HG02763 (cell line): ENCODE measurements around the gene CDK2AP2.
"Not testable (repeated sequence)": the region's sequence is repeated elsewhere in the genome, so short reads cannot be mapped to it uniquely, and the experiment has no call there.

Source experiments
- ATAC-seq: cut with Tn5 transposase; IDR thresholded peaks from one replicate; pipeline ENCODE4 v1.9.1; 2021; ENCODE audit warnings: mild to moderate bottlenecking, moderate library complexity; ENCODE audit not compliant: unreplicated experiment

The CDK2AP2 gene

GRCh38 chr11:67524480-67524808, 16.5 kb upstream of the CDK2AP2 start:
- no peak for ATAC-seq

GRCh38 chr11:67523556-67524479, 15.9 kb upstream of the CDK2AP2 start:
- no peak for ATAC-seq

DNA sequence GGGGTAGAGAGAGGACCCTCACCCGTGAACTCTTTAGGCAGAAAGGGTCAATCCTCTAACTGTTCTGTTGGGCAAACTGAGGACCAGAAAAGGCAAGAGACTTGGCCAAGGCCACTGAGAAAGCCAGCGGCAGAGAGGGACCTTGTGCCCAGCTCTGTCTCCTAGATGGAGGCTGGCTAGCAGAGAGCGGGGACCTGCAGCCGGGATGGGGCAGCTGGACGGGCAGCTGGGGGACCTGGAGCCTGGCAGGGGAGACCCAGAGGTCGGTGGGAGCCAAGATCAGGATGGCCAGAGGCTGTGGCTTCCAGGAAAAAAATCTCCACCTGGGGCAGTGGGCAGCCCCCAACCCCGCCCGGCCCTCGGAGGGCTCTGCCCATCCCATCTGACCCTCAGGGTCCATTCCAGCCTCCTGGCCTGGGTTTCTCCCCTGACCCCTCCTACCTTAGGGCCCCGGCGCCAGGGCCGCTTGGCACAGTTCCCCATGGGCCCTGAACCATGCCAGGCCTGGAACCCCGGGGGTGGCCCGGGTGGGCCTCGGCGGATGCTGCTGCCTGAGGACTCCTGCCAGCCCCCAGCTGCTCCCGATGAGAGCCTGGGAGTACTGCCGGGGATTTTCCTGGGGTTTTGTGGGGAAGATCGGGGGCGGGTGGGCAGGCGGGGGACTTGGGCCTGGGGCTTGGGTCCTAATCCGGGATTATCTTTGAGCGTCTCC, 15.0 kb upstream of the CDK2AP2 start, which contains the start of gene CABP2:
Gene CABP2 (minus strand): TSS at position 603 of the 712 bp plus-strand sequence. CDS start 120 bp downstream, at position 483.
- no peak for ATAC-seq

GRCh38 chr11:67522338-67522737, 14.4 kb upstream of the CDK2AP2 start:
- ATAC-seq, result no peak

DNA sequence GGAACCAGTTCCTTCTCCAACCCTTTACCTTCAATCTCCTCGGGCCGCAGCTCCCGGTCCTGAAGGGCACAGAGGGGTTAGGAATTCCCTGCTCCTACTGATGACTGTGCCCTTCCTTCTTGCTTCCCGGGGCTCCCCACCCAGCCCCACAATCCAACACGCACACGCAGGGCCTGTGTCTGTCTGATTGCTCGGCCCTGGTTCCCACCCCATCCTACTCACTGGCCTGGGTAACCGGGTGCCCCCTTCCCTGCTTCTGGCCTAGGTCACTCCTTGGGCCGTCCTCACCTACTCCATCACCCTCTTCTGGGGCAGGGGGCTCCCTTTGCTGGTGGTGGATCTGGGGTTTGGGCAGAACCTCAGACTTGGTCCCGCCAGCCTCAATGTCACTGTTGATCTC, 14.0 kb upstream of the CDK2AP2 start:
- ATAC-seq, result no peak

GRCh38 chr11:67520856-67521824, 13.2 kb upstream of the CDK2AP2 start:
- ATAC-seq, result no peak

DNA sequence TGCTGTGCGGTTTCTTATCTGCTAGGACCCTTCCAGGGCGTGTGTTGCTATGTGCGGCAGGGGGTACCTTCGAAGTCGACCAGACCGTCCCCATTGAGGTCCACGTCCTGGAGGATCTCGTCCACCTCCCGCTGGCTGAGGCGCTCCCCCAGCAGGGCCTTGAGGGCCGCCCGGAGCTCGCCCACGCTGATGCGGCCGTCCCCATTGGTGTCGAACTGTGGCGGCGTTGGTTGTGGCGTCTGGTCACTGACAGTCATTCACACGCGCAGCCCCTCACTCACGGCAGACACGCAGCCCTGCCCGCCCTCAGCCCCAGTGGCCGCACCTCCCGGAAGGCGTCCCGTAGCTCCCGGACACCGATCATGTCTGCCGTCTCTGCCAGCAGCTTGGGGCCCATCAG, 11.8 kb upstream of the CDK2AP2 start:
- ATAC-seq, result no peak

GRCh38 chr11:67517784-67518552, 10.0 kb upstream of the CDK2AP2 start:
- ATAC-seq, result no peak

DNA sequence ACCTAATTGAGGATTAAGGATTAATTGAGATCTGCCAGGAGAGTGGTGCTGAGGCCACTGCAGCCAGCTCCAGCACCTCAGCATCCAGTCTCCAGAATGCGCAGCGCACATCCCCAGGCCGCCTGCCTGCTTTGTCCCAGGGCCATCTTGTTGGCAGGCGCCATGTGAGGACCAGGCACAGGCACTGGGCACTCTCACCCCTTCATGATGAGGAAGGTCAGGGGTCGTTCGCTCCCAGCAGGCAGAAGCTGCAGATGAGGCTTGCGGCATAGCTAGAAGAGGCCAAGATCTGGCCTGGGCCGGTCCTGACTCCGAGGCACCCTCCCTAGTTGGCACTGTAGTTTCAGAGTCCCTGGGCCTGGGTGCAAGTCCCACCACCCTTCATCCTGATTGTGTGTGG, 8.8 kb upstream of the CDK2AP2 start:
- no peak for ATAC-seq

DNA sequence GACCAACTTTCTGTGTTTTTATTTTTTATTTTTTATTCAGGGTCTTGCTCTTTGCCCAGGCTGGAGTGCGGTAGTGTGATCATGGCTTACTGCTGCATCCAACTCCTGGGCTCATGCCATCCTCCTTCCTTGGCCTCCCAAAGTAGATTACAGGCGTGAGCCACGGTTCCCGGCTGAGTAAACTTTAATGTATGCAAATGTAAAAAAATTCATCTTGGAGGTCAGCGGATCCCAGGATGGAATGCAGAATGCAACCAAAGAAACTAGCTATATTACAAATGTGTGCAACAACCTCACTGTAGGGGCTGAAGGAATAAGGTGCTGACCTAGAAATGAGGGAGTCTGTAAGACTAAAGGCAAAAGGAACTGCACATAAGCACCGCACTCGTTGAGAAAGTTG, 6.2 kb upstream of the CDK2AP2 start:
- ATAC-seq, result no peak

DNA sequence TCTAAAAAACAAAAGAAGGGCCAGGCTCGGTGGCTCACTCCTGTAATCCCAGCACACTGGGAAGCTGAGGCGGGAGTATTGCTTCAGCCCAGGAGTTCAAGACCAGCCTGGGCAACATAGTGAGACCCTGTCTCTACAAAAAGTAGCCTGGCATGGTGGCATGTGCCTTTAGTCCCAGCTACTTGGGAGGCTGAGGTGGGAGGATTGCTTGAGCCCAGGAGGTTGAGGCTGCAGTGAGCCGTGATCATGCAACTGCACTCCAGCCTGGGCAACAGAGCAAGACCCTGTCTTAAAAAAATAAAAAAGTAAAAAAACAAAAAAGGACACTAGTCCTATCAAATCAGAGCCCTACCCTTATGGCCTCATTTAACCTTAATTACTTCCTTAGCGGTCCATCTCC, 3.6 kb upstream of the CDK2AP2 start:
- not testable (repeated sequence) for ATAC-seq

DNA sequence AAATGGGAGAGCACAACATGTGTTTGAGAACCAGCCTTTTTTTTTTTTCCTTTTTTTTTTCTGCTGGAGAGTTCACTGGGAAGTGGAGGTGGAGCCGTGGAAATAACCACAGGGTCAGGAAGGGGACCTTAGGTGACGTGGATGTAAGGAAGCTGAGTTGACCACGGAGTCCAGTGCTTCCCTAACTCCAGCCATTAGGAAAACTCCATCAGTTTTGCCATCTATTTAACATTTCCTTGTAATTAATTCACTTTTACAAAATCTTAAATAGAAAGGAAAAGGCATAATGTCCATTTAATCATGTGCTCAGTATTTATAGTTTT, 2.0 kb upstream of the CDK2AP2 start:
- no peak for ATAC-seq

GRCh38 chr11:67508486-67509121, 642 bp upstream of the CDK2AP2 start:
- peak; percentile 40 for ATAC-seq

DNA sequence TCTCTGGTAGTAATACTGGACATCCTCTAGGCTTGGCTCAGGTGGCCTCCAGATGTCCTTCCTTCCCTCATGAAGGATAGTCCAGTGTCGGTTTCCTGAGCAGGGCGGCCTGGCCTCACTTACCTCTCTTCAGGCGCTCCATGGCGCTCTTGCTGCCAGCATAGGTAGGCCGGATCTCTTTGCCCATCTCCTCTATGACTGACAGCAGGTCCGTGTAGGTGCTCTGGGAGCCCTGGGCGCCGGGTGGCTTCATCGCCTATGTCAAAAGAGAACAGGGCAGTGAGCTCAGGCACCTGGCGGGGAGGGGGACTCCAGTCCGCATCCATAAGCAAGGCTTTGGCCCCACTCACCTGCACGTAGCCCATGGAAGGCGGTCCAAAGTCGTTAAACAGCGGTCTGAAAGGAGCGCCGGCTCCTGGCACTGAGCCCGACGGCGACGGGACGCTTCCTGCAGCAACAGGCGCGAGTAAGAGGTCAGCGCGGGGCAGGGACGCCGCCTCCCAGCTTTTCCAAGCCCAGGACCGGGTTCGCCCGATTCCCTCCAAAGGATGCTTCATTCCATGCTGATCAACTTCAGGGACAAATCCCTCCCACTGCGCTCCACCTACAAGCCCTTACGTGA, 609 bp downstream of the CDK2AP2 start:
- no peak for ATAC-seq

DNA sequence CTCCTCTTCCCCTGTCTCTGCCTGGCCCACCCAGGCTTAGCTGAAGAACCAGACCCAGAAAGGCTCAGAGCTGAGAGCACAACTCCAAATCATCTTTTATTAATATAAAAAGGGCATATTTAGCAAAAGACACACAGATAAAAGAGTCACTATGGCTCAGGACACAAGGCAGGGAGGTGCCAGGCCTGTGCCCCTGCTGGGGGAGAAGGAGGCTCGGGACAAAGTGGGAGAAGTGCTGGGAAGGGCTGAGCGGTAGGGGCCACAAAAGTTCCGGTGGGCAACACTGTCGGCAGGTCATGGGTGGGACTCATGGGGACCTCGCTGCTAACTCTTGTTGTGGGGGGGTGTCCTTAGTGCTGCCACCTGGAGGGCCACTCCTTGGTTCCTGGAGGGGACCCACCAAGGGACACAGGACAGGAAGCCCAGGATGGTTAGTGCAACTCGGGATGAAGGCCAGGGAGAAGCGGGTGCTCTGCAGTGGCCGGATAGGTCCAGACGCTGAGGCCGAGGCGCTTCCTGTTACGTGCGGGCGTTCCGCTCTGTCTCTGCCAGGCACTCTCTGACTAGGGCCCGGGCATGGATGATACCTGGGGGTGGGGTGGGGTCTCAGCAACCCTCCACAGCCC, 1.4 kb downstream of the CDK2AP2 start:
- ATAC-seq, result no peak

DNA sequence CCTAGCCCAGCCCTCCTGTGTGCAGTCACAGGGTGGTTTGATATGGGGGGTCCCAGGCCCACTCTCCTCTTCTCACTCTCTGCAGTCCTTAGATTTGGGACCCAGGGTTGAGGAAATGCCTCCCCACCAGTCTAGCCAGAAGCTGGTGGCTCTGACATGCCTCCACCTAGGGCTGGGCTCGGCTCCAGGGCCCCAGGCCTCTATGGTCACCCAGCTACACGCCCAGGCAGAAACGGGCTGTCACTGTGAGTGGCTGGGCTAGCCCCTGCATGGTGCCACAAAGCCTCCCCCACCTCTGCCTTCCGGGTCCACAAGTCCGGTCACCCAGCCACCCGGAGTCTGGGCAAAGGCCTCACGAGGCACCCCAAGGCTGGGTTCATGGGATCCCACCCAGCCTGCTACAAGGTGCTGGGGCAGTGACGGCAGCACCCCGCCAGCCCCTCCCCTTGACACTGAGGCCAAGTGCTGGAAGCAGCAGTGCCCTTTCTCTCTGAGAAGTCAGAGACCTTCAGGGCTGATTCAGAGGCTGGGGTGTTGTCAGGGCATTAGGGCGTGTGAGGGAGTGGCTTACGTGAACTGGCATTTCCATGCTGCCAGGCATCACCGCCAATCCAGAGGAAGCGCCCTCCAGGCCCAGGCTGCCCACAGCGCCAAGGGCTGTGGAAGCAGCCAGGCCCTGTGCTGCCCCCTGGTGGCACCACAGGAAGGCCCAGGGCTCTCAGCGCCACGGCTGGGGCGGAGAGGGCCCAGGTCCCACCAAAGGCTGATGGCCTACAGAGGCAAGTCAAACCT, 2.2 kb downstream of the CDK2AP2 start:
- ATAC-seq, result no peak

DNA sequence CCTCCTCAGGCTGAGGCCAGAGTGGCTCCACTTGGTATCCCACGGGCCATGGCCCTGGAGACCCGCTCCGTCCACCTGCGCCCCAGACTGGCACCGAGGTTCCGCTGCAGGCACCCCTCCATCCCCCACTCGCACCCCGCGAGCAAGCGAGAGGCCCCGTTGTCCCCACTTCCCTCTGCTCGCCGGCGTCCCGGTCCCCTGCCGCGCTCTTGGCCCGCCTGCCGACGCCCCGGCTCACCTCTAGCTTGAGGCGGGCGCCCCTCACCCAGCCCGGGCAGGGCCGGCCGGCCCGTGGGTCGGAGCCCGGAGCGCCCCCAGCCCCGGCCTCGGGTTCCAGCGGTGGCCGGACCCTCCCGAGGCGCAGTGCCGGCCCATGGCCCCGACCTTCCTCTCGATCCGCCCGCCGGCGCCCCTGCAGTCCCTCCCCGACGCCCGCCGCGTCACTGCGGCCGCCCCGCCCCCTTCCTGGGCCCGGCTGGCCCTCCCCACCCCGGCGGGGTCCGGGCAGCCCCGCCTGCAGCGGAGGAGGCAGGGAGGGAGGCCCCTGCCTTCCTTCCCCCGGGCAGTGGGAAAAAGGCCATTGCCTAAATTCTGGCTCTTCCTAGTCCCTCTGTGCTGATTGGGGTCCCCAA, 2.9 kb downstream of the CDK2AP2 start, which contains the start of gene PITPNM1:
Gene PITPNM1 (minus strand): TSS at position 414 of the 632 bp plus-strand sequence. CDS start 1,183 bp downstream, outside the sequence.
- no peak for ATAC-seq
